ENCODE results near the gene EIF2S3.
"Not testable (repeated sequence)": the region's sequence is repeated elsewhere in the genome, so short reads cannot be mapped to it uniquely, and the experiment has no call there.

Gene EIF2S3

DNA sequence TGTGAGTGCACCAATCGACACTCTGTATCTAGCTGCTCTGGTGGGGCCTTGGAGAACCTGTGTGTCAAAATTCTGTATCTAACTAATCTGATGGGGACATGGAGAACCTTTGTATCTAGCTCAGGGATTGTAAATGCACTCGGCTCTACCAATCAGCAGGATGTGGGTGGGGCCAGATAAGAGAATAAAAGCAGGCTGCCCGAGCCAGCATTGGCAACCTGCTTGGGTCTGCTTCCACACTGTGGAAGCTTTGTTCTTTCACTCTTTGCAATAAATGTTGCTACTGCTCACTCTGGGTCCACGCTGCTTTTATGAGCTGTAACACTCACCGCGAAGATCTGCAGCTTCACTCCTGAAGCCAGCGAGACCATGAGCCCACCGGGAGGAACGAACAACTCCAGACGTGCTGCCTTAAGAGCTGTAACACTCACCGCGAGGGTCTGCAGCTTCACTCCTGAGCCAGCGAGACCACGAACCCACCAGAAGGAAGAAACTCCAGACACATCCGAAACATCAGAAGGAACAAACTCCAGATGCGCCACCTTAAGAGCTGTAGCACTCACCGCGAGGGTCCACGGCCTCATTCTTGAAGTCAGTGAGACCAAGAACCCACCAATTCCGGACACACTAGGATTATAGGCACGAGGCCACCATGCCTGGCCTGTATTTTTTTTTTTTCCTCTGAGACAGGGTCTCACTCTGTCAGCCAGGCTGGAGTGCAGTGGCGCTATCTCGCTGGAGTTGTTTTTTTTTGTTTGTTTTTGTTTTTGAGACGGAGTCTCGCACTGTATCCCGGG is 4.0 kb upstream of the EIF2S3 start:
- FAIRE-seq: not testable (repeated sequence)

DNA sequence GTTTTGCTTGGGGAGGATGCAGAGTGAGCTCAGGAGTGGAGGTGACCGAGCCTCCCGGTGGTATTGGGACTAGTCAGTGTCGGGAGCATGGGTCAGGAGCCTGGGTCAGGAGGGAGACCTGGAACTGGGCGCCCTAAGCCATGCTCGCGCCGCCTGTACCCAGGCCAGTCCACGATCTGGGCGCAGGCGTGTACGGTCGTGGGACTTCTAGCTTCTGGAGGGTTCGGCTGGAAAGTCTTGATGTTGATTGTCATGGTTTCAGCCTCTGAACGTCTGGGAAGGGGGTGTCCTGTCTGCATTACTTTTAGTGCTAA is 244 bp downstream of the EIF2S3 start:
- FAIRE-seq: no peak

DNA sequence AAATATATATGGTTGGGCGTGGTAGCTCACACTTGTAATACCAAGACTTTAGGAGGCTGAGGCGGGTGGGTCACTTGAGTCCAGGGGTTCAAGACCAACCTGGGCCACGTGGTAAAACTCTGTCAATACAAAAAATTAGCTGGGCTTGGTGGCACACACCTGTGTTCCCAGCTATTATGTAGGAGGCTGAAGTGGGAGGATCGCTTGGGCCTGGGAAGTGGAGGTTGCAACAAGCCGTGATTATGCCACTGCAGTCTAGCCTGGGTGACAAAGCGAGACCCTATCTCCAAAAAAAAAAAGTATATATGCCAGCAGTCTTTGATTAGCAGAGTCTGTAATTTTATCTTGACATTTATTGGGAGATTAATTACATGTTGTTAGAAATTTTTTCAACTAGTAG is 8.7 kb downstream of the EIF2S3 start:
- FAIRE-seq: no peak

DNA sequence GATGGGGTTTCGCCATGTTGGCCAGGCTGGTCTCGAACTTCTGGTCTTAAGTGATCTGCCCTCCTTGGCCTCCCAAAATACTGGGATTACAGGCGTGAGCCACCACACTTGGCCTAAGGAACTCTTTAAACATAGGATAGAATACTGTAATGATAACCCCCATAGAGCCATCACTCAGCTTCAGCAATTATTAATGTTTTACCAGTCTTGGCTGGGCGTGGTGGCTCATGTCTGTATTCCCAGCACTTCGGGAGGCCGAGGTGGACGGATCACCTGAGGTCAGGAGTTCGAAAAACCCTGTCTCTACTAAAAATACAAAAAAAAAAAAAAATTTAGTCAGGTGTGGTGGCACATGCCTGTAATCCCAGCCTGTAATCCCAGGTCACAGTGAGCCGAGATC is 15.1 kb downstream of the EIF2S3 start:
- no peak for FAIRE-seq

DNA sequence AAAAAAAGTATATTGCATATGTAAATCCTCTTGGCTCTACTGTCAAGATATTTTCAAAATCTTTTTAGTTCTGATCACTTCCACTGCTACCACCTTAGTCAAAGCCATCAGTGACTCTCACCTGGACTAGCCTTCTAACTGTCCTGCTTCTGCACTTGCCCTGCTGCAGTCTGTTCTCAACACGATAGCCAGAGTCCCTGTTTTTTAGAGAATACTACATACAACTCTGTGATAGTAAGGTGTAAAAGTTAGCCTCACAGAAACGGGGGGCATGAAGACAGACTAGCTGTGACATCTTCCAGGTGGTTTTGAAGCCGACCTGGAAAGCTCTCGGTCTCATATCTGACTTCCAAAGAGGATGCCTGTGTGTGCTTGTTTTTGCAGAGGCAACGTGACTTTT is 24.7 kb downstream of the EIF2S3 start:
- FAIRE-seq: no peak

DNA sequence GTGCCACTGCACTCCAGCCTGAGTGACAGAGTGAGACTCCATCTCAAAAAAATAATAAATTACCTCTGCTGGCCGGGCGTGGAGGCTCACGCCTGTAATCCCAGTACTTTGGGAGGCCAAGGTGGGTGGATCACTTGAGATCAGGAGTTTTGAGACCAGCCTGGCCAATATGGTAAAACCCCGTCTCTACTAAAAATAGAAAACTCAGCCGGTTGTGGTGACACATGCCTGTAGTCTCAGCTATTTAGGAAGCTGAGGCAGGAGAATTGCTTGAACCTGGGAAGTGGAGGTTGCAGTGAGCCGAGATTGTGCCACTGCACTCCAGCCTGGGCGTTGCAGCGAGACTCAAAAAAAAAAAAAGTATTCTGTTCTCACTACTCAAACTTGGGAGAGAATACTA is 25.5 kb downstream of the EIF2S3 start:
- FAIRE-seq: not testable (repeated sequence)

DNA sequence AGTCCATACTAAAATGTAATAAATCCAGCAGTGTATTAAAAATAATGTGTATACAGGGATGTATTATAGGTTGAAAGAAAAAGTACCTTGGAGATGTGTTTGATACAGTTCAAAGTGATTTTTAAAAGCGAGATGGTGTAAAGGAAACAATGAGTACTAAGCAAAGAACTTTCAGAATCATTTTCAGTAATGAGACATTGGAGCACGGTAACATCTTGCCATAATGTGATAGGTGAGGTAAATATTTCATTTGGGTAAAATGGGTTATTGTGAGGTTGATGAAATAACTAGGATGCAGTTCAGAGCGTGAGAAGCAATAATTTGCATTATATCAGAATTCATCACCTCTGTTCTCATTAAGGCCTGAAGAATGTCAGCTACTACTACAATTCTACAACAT is 25.9 kb downstream of the EIF2S3 start:
- FAIRE-seq: no peak

DNA sequence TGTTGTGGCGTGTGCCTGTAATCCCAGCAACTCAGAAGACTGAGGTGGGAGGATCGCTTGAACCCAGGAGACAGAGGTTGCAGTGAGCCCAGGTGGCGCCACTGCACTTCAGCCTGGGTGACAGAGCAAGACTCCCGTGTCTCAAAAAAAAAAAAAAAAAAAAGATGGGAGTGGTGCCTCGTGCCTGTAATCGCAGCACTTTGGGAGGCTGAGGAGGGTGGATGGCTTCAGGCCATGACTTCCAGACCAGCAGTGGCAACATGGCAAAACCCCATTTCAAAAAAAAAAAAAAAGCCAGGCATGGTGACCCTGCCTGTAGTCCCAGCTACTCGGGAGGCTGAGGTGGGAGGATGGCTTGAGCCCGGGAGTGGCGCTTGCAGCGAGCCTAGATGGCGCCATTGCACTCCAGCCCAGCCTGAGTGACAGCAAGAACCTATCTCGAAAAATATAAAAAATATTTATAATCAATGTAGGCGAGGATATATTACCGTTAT is 27.0 kb downstream of the EIF2S3 start:
- FAIRE-seq: no peak

DNA sequence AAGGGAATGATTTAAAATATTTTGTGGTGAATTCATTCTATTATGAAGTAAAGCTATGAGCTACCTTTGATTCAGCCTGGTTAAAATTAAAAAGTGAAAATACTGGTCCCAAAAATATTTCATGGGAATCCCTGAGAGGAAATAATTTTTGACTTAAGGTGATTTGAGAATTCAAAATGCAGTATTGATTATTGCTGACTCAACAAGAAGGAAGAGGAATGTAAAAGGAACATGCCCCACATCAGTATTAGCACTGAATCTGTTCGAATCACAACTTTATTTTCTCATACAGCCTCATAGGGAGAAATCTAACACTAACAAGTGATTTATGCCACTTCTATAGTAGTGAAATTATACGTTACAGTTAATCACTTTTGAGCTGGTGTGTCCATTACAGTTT is 27.7 kb downstream of the EIF2S3 start:
- no peak for FAIRE-seq

DNA sequence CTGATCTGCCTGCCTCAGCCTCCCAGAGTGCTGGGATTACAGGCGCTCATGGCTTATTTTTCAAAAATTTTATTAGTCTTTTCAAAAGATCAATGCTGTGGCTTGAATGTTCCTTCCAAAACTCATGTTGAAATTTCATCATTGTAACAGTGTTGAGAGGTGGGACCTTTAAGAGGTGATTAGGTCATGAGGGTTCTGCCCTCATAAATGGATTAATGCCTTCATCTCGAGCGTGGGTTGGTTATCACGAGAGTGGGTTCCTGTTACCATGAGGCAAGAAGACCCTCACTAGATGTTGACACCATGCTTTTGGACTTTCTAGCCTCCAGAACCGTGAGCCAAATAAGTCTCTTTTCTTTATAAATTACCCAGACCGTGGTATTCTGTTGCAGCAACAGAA is 30.3 kb downstream of the EIF2S3 start:
- no peak for FAIRE-seq

DNA sequence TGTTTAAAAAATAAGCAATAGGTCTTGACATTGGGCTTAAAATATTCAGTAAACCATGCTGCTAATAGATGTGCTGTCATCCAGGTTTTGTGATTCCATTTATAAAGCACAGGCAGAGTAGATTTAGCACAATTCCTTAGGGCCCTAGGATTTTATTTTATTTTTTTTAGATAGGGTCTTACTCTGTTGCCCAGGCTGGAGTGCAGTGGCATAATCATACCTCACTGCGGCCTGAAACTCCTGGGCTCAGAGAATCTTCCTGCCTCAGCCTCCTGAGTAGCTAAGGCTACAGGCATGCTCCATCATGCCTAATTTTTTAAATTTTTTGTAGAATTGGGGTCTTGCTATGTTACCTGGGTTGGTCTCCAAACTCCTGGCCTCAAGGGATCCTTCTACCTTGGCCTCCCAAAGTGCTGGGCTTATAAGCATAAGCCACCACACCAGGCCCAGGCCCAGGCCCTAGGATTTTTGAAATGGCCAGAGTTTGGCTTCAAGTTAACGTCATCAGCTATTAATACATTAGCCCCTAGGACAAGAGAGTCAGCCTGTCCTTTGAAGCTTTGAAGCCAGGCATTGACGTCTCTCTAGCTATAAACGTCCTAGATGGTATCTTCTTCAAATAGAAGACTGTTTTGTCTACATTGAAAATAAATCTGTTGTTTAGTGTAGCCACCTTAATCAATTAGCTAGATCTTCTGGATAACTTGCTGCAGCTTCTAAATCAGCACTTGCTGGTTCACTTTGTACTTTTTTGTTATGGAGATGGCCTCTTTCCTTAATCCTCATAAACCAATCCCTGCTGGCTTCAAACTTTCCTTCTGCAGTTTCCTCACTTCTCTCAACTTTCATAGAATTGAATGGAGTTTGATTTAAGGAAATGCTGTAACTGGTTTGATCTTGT is 35.8 kb downstream of the EIF2S3 start:
- no peak for FAIRE-seq

DNA sequence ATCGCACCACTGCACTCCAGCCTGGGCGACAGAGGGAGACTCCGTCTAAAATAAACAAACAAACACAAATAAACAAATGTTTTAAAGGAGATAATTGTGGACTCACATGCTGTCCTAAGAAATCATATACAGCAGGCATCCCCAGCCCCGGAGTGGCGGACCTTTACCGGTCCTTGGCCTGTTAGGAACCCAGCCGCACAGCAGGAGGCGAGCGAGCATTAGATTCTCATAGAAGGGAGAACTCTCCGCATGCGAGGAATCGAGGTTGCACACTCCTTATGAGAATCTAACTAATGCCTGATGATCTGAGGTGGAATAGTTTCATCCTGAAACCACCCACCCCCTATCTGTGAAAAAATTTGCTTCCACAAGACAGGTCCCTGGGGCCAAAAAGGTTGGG is 39.0 kb downstream of the EIF2S3 start:
- FAIRE-seq: no peak

DNA sequence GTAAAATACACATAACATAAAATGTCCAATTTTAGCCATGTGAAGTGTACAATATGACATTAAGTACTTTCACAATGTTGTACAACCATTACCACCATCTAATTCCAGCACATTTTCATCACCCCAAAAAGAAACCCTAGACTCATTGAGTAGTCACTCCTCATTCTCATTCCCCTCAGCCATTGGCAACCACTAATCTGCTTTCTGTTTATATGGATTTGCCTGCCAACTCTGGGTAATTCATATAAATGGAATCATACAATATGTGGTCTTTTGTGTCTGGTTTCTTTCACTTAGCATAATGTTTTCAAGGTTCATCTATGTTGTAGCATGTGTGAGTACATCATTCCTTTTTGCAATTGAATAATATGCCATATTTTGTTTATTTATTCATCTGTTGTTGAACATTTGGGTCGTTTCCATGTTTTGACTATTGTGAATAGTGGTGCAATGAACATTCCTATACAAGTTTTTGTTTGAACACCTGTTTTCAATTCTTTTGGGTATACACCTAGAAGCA is 43.0 kb downstream of the EIF2S3 start:
- no peak for FAIRE-seq

DNA sequence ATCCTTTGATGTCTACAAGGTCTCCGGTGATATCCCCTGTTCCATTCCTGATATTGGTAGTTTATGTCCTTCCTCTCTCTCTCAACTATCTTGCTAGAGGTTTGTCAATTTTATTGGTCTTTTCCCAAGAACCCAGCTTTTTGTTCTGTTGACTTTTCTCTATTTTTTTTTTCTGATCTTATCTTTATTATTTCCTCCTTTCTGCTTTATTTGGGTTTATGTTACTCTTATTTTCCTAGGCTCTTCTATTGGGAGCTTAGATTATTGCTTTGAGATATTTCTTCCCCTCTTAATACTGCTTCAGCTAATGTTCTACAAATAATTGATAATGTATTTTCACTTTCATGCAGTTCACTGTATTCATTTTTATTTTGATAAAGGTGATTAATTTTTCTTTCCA is 44.2 kb downstream of the EIF2S3 start:
- FAIRE-seq: no peak

DNA sequence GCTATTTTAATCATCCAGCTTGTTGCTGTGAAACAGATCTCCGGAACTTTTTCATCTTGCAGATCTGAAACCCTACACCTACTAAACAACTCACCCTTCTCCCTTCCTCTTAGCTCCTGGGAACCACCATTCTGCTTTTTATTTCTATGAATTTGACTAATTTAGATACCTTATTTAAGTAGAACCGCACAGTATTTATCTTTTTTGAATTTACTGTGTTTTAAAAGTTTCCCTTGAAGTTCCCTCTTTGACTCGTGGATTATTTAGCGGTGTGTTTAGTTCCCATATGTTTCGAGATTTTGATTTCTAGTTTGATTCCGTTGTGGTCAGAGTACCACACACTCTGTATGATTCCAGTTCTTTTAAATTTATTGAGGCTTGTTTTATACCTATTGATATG is 44.6 kb downstream of the EIF2S3 start:
- FAIRE-seq: no peak

DNA sequence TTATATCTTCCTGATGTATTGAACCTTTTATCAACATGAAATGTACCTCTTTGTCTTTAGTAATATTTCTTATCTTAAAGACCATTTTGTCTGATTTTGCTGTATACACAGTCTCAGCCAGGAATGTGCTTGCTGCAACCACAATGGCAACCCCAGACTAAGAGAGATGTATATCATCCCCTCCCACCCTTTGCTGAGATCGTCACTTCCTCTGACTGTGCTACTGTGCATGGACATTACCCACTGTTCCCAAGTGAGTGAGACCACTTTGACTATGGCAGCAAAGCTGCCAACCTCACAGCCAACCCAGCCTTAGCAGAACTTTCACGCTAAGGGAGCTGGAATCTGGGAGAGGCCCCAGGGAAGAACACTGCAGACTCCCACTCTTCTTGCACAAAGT is 46.0 kb downstream of the EIF2S3 start:
- no peak for FAIRE-seq

DNA sequence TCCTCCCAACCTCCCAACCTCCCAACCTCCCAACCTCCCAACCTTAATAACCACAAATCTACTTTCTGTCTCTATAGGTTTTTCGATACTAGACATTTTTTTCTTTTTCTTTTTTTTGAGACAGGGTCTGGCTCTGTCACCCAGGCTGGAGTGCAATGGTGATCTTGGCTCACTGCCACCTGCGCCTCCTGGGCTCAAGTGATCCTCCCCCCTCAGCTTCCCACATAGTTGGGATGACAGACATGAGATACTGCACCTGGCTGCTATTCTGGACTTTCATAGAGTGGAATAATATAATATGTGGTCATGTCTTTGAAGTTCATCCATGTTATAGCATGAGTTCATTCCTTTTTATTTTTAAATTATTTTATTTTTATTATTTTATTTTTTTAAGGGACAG is 55.3 kb downstream of the EIF2S3 start:
- FAIRE-seq: no peak

DNA sequence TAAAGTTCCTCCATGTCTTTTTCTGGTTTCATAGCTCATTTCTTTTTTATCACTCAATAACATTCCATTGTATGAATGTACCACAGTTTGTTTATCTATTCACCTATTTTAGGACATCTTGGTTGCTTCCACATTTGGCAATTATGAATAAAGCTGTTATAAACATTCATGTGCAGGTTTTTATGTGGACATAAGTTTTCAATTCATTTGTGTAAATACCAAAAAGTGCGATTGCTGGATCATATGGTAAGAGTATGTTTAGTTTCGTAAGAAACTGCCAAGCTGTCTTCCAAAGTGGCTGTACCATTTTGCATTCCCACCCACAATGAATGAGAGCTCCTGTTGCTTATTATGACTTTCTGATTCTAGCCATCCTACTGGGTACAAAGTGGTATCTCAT is 58.4 kb downstream of the EIF2S3 start:
- no peak for FAIRE-seq

DNA sequence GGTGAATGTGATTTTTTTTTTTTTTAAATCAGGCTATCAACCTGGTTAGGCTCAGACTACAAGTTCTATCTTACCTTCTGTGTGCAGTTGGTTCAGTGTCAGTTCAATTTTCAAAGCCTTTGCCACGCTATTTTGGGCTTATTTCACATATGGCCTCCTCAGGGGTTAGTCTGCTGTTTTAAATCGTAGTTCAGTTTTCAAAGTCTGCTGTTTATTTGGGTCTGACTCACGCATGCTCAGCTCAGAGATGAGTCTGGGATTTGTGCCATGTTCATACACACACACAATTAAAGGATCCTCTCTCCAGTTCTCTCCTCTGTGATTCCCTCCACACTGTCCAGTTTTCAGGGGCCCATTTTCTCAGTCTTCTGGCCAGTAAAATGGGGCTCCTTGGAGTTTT is 62.5 kb downstream of the EIF2S3 start:
- FAIRE-seq: no peak

DNA sequence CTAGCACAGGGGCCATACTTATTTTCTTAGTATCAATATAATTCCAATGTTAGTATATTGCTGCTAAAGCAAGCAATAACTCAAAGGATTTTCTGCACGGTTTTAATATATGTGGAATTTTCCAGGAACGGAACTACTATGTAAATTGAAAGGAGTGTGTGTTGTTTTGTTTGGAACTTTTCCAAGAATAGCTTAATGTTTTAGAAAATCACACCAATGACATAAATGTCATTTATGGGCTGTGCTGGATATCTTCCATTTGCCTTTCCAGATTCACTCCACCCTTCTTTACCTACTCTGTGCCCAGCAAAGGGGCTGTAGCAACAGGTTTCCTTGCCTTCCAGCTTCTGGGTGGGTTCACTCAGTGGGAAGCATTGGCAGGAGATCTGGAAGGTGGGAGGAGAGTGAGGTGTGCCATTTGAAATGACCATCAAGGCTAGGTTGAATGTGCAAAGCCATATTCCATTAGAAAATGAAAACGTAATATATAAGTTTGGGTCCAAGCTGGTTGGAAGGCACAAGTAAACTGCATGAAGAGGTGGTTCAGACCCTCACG is 69.6 kb downstream of the EIF2S3 start:
- no peak for FAIRE-seq

DNA sequence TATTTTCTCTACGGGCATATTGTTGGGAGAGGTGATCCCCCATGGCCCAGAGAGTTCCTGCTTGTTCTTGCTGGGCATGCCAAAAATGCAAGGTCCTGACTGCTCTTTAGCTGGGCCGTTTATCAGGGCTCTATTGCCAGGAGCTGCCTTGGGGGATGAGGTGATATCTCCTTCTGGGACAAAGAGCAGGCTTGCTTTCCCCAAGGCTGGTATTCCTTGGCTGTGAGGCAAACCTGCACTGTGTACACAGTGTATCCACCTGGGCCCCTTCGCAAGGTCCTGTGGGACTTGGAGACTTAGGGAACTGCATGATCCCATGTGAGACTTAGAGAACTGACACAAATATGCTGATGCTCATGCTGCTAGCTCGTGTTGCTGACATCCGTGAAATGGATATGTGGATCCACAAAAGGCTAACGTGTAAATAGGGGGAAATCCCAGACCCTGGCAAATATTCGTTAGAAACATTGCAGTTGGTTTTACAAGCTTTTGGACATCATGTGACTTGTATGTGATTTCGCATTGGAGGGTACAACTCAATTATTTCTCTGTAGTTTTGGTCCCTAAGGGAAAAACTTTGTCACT is 70.4 kb downstream of the EIF2S3 start:
- FAIRE-seq: no peak

All from endometrium (tissue), 2 donors.